GM12878 (cell line): ENCODE measurements around the gene HRG. TPM values are rescaled to one million over a fixed set of nuclear protein-coding genes. Genes with fewer than 3 reads are reported as not detected.

Experiments
- ATAC-seq: fragments of 200-7000 bp; cut with Tn5 transposase; 3 replicates; pipeline ENCODE4 v1.9.1; 2020; ENCODE audit warnings: mild to moderate bottlenecking, moderate library complexity
- BruUV-seq: library from RNA; stranded (reverse); fragments of 400-500 nt; replicated peaks from 2 replicates; lab custom pipeline; 2021; lab: Mats Ljungman, UMichigan
- CTCF ChIA-PET: fragments of 300-600 bp; sonication (Branson Sonifier 250); formaldehyde crosslinking; extraction: SDS; loops from one replicate; lab custom pipeline; 2021; ENCODE audit warnings: inconsistent platforms; lab: Yijun Ruan, JAX
- POLR2A ChIA-PET: fragments of 350-600 bp; formaldehyde crosslinking; extraction: SDS; loops from one replicate; lab custom pipeline; 2021; ENCODE audit warnings: inconsistent platforms; lab: Charles Lee
- RAD21 ChIA-PET: fragments of 300-600 bp; sonication (Branson Sonifier 250); formaldehyde crosslinking; loops from one replicate; lab custom pipeline; 2023; ENCODE audit warnings: antibody characterized with exemption; ENCODE audit not compliant: unreplicated experiment; lab: Charles Lee
- SMC1A ChIA-PET: fragments of 300-600 bp; sonication (Branson Sonifier 250); formaldehyde crosslinking; loops from one replicate; lab custom pipeline; 2023; ENCODE audit not compliant: unreplicated experiment, uncharacterized antibody; lab: Charles Lee
- DNase-seq: peaks from one replicate; pipeline ENCODE4 v3.0.0-alpha.2; 2011; ENCODE audit warnings: low read depth, low spot score
- FAIRE-seq: peaks from 3 replicates; lab custom pipeline; 2011; peaks lifted over from hg19 to GRCh38; lab: Jason Lieb, UNC
- H2AFZ ChIP-seq: 2 replicates; pipeline ENCODE4 v1.6.0; 2011; ENCODE audit warnings: low read depth, low read length, control low read depth; ENCODE audit not compliant: control insufficient read depth
- H3K27ac ChIP-seq: 2 replicates; pipeline ENCODE4 v1.5.1; 2011; ENCODE audit warnings: control low read depth; ENCODE audit not compliant: control insufficient read depth, insufficient read depth
- H3K27me3 ChIP-seq, 2 experiments: replicated peaks in 1 of 2; 2 replicates each; pipeline versions ENCODE4 v1.6.0 to v1.6.1; 2011; ENCODE audit warnings: low read length in 1 of 2; ENCODE audit not compliant: control insufficient read depth in 2 of 2, insufficient read depth in 2 of 2
- H3K36me3 ChIP-seq, 2 experiments: 2 replicates each; pipeline ENCODE4 v1.5.1; 2011; ENCODE audit warnings: low read length in 1 of 2; ENCODE audit not compliant: control insufficient read depth in 2 of 2, insufficient read depth in 2 of 2
- H3K4me1 ChIP-seq: 2 replicates; pipeline ENCODE4 v1.6.1; 2011; ENCODE audit warnings: mild to moderate bottlenecking, low read length, moderate library complexity, mixed read lengths; ENCODE audit not compliant: control insufficient read depth, insufficient read depth
- H3K4me2 ChIP-seq: 2 replicates; pipeline ENCODE4 v1.6.0; 2011; ENCODE audit warnings: control low read depth; ENCODE audit not compliant: control insufficient read depth, insufficient read depth
- H3K4me3 ChIP-seq: fragments of 200-600 bp; sonication (generic); 2 replicates; pipeline ENCODE4 v1.5.1; 2016
- H3K79me2 ChIP-seq: 2 replicates; pipeline ENCODE4 v1.6.0; 2011; ENCODE audit warnings: low read length; ENCODE audit not compliant: control insufficient read depth, insufficient read depth
- H3K9ac ChIP-seq: 2 replicates; pipeline ENCODE4 v1.8.0; 2011; ENCODE audit warnings: low read length, control low read depth, mixed read lengths; ENCODE audit not compliant: control insufficient read depth, insufficient read depth
- H3K9me3 ChIP-seq: replicated peaks from 3 replicates; pipeline ENCODE4 v1.5.1; 2011; ENCODE audit warnings: mild to moderate bottlenecking, low read length; ENCODE audit not compliant: control insufficient read depth, insufficient read depth
- H4K20me1 ChIP-seq: 2 replicates; pipeline ENCODE4 v1.6.0; 2011; ENCODE audit not compliant: control insufficient read depth, insufficient read depth
- FOS ChIP-seq: IDR thresholded peaks from 3 replicates; pipeline ENCODE4 v1.6.1; 2011; ENCODE audit warnings: borderline replicate concordance; ENCODE audit not compliant: insufficient read length; ENCODE audit errors: extremely low read depth
- FOXM1 ChIP-seq: IDR thresholded peaks from 2 replicates; pipeline ENCODE4 v1.6.1; 2012; ENCODE audit warnings: low read depth, mild to moderate bottlenecking, inconsistent platforms, low read length, moderate library complexity
- NFIC ChIP-seq: IDR thresholded peaks from 2 replicates; pipeline ENCODE4 v1.6.1; 2012; ENCODE audit warnings: low read depth, mild to moderate bottlenecking, inconsistent platforms, low read length, moderate library complexity
- NFYA ChIP-seq: IDR thresholded peaks from 2 replicates; pipeline ENCODE4 v1.6.1; 2011; ENCODE audit warnings: low read depth, mild to moderate bottlenecking, low read length, improper control_type of control experiment, borderline replicate concordance
- RAD21 ChIP-seq: IDR thresholded peaks from 2 replicates; pipeline ENCODE4 v1.6.1; 2011; ENCODE audit warnings: mild to moderate bottlenecking, low read depth, low read length, moderate library complexity; ENCODE audit not compliant: insufficient read depth
- SP1 ChIP-seq: IDR thresholded peaks from one replicate; pipeline ENCODE4 v1.6.1; 2011; ENCODE audit warnings: low read depth, low read length
- SREBF1 ChIP-seq: IDR thresholded peaks from 2 replicates; pipeline ENCODE4 v1.6.1; 2012; ENCODE audit warnings: mild to moderate bottlenecking, low read length
- TCF12 ChIP-seq: IDR thresholded peaks from 2 replicates; pipeline ENCODE4 v1.6.1; 2011; ENCODE audit warnings: low read depth, mild to moderate bottlenecking, low read length
- WGBS: methylation state at CpG from one replicate; pipeline ENCODE4 v1.1.6; 2016; ENCODE audit warnings: low lambda C conversion rate; ENCODE audit not compliant: insufficient replicate concordance, insufficient coverage; ENCODE audit errors: missing lambda C conversion rate; 5-methylcytosine and 5-hydroxymethylcytosine counted together
- in situ Hi-C: fragments of 300-500 bp; cut with MboI; formaldehyde crosslinking; loops from 9 replicates; pipeline ENCODE4 v1.14.3; 2018; ENCODE audit warnings: mixed read lengths
- intact Hi-C: fragments of 100-400 bp; cut with micrococcal nuclease; formaldehyde crosslinking; loops from one replicate; pipeline ENCODE4 v1.14.2; 2022; ENCODE audit not compliant: unreplicated experiment
- polyA plus RNA-seq, 11 experiments: library from polyadenylated mRNA; depleted of rRNA in 4 of 11; unstranded in 6 of 11; stranded (reverse) in 5 of 11; fragments of >200 nt; fragmentation: Nextera tagmentation in 4 of 11; fragmentation: Illumina TruSeq in 1 of 11; extraction: Ambion mirVana in 4 of 11; extraction: Trizol in 1 of 11; gene quantifications; 1 replicate in 1 of 11; 2 replicates in 10 of 11; pipeline versions ENCODE4 v1.2.1 to v1.2.3, GENCODE V29; 2011 to 2016; ENCODE audit warnings: inconsistent platforms in 2 of 11, missing spikeins in 2 of 11, low read depth in 1 of 11
- total RNA-seq, 4 experiments: library from RNA; depleted of rRNA in 3 of 4; stranded (reverse); fragments of >200 nt in 3 of 4; fragmentation: Illumina TruSeq in 1 of 4; extraction: Trizol in 1 of 4; gene quantifications; 2 replicates each; pipeline versions ENCODE4 v1.2.1 to v1.2.3, GENCODE V29; 2013 to 2021
- TF ChIP-seq, protein P1 (sequence below): fragments of 150-350 bp; IDR thresholded peaks from 2 replicates; pipeline ENCODE4 v1.6.1; 2016; ENCODE audit warnings: low read depth, low read length

HRG gene
- total and polyA plus RNA-seq, 10 of the 15 experiments (the other 5 are each of a cell fraction or from before 2014, with no cell fraction given) = 0.21 TPM; not detected in 9

DNA sequence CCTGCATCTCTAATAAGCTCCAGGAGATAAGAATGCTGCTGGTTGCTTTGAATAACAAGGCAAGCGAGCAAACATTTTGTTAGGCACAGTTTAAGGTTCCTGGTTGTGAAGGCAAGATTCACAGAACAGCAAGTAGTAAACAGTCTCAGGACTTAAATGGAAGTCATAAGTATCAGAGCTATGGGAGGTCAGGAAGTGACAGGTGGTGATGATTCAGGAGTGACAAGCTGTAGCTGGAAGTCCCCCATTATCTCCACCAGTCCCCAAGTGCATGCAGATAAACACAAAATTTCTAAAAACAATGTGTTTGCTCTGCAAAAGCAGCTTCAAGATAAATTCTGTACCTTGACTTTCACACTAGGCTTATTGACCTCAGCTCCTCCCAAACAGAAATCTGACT lies 22.3 kb upstream of the HRG start (continued):
- TF ChIP-seq, protein P1, sequence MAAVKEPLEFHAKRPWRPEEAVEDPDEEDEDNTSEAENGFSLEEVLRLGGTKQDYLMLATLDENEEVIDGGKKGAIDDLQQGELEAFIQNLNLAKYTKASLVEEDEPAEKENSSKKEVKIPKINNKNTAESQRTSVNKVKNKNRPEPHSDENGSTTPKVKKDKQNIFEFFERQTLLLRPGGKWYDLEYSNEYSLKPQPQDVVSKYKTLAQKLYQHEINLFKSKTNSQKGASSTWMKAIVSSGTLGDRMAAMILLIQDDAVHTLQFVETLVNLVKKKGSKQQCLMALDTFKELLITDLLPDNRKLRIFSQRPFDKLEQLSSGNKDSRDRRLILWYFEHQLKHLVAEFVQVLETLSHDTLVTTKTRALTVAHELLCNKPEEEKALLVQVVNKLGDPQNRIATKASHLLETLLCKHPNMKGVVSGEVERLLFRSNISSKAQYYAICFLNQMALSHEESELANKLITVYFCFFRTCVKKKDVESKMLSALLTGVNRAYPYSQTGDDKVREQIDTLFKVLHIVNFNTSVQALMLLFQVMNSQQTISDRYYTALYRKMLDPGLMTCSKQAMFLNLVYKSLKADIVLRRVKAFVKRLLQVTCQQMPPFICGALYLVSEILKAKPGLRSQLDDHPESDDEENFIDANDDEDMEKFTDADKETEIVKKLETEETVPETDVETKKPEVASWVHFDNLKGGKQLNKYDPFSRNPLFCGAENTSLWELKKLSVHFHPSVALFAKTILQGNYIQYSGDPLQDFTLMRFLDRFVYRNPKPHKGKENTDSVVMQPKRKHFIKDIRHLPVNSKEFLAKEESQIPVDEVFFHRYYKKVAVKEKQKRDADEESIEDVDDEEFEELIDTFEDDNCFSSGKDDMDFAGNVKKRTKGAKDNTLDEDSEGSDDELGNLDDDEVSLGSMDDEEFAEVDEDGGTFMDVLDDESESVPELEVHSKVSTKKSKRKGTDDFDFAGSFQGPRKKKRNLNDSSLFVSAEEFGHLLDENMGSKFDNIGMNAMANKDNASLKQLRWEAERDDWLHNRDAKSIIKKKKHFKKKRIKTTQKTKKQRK = no peak
- no peak for TF ChIP-seq RAD21
- no peak for TF ChIP-seq SREBF1
- no peak for TF ChIP-seq SP1
- no peak for TF ChIP-seq TCF12
- TF ChIP-seq NFIC = no peak

- ChIA-PET RAD21 (no interaction called here), CTCF (interaction anchor here (2.2 kb wide), 1 partner anchor 29 kb away, joined by 6 read pairs; no protein-coding TSS in a partner anchor)
- intact Hi-C loops = no loop called here
Measured at GRCh38 chr3:186644683-186645082, 21.1 kb upstream of the HRG start.

More at GRCh38 chr3:186644683-186645082, 21.1 kb upstream of the HRG start:
- Histone ChIP-seq H4K20me1 (no peaks in the 10 kb centered on the region), H3K27me3 (no peaks in the 10 kb centered on the region; a peak in 1 of 4 replicates), H3K4me1 (no peaks in the 10 kb centered on the region), H3K9me3 (no peaks in the 10 kb centered on the region), H3K4me2 (no peak overlapping the region), H3K4me3 (no peak overlapping the region), H3K36me3 (no peaks in the 10 kb centered on the region), H3K79me2 (no peaks in the 10 kb centered on the region), H3K9ac (no peak overlapping the region), H3K27ac (no peak overlapping the region), H2AFZ (no peak overlapping the region)
- in situ Hi-C loops = no loop called here
- BruUV-seq = no TSS peak
- TF ChIP-seq FOXM1 (no peak), FOS (no peak), NFYA (no peak)
- WGBS = 58% methylated on average over 3 of the region's 3 CpGs
- ChIA-PET POLR2A (no interaction called here), SMC1A (no interaction called here)
- FAIRE-seq (no peak), DNase-seq (no peak), ATAC-seq (no peak)
